ENCODE results near the gene CLK3. TPM values are rescaled to one million over a fixed set of nuclear protein-coding genes. Genes with fewer than 3 reads are reported as not detected.

CLK3 gene
- total and polyA plus RNA-seq, 10 of the 15 experiments (the other 5 are each of a cell fraction or from before 2014, with no cell fraction given): 3.3 to 169 (median 66.2) TPM

DNA sequence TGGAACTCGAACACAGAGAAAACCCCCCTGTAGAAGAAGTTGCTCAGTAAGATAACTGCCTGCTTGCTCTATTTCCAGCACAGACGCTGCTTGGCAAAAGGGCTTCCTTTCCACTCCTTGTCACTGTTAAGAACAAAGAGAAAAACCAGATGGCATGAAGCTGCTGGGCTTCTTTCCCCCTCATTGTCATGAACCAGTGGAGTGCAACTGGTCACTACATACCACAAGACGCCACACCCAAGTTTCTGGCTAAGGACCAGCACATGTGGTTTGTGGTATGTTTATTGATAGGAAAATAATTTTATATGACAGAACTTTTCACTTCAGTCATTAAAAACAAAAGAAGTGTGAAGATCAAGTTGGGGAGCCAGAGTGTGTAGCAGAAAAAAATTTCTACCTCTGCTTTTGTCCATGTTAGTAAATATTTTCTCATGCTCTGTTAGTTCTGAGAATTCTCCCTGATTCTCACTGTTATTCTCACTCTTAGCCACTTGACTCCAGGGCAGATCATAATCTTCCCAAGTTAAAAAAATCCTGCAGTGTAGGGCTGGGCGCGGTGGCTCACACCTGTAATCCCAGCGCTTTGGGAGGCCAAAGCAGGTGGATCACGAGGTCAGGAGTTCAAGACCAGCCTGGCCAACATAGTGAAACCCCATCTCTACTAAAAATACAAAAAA is 37.9 kb downstream of the CLK3 start:
- Histone ChIP-seq H3K27me3 (replicated peaks in 1 of 2; ENCODE audit: control insufficient read depth in 2 of 2, insufficient read depth in 2 of 2, low read length in 1 of 2) (no peaks in the 10 kb centered on the region), H3K9ac (ENCODE audit: control insufficient read depth, insufficient read depth, low read length) (no peak overlapping the region; the same call in 1 of the 2 replicates), H3K4me2 (ENCODE audit: control insufficient read depth, insufficient read depth) (no peak overlapping the region), H3K4me1 (ENCODE audit: control insufficient read depth, insufficient read depth, low read length) (peaks cover 9% of the 10 kb centered on the region; the same call in 1 of the 2 replicates), H2AFZ (ENCODE audit: control insufficient read depth, low read depth, low read length) (no peak overlapping the region), H4K20me1 (ENCODE audit: control insufficient read depth, insufficient read depth) (no peaks in the 10 kb centered on the region), H3K79me2 (ENCODE audit: control insufficient read depth, insufficient read depth, low read length) (no peaks in the 10 kb centered on the region; the same call in 1 of the 2 replicates), H3K4me3 (no peak overlapping the region), H3K36me3 (ENCODE audit: control insufficient read depth in 2 of 2, insufficient read depth in 2 of 2, low read length in 1 of 2) (no peaks in the 10 kb centered on the region; a peak in 2 of 4 replicates), H3K27ac (ENCODE audit: control insufficient read depth, insufficient read depth) (no peak overlapping the region), H3K9me3 (replicated peaks; ENCODE audit: control insufficient read depth, insufficient read depth, low read length) (no peaks in the 10 kb centered on the region)
- no peak for FAIRE-seq
- ChIA-PET CTCF (interaction anchor here (1.2 to 1.4 kb wide), 2 partner anchors 9 to 117 kb away, joined by 3 read pairs; no protein-coding TSS in a partner anchor), SMC1A (ENCODE audit: uncharacterized antibody, unreplicated experiment) (interaction anchor here (0.7 to 1.4 kb wide), 2 partner anchors 18 to 48 kb away, joined by 3 to 9 read pairs; no protein-coding TSS in a partner anchor), POLR2A (interaction anchor here (0.7 kb wide), 1 partner anchor 253 kb away, joined by 4 read pairs; the partner anchor contains the start of gene FAM219B), RAD21 (ENCODE audit: unreplicated experiment) (interaction anchor here (1.3 kb wide), 1 partner anchor 116 kb away, joined by 5 read pairs; no protein-coding TSS in a partner anchor)
- BruUV-seq (replicated peaks): no TSS peak
- 74% methylated on average over 7 of the region's 7 CpGs for WGBS (ENCODE audit: insufficient coverage, insufficient replicate concordance, low lambda C conversion rate, missing lambda C conversion rate)
- TF ChIP-seq, protein P1, sequence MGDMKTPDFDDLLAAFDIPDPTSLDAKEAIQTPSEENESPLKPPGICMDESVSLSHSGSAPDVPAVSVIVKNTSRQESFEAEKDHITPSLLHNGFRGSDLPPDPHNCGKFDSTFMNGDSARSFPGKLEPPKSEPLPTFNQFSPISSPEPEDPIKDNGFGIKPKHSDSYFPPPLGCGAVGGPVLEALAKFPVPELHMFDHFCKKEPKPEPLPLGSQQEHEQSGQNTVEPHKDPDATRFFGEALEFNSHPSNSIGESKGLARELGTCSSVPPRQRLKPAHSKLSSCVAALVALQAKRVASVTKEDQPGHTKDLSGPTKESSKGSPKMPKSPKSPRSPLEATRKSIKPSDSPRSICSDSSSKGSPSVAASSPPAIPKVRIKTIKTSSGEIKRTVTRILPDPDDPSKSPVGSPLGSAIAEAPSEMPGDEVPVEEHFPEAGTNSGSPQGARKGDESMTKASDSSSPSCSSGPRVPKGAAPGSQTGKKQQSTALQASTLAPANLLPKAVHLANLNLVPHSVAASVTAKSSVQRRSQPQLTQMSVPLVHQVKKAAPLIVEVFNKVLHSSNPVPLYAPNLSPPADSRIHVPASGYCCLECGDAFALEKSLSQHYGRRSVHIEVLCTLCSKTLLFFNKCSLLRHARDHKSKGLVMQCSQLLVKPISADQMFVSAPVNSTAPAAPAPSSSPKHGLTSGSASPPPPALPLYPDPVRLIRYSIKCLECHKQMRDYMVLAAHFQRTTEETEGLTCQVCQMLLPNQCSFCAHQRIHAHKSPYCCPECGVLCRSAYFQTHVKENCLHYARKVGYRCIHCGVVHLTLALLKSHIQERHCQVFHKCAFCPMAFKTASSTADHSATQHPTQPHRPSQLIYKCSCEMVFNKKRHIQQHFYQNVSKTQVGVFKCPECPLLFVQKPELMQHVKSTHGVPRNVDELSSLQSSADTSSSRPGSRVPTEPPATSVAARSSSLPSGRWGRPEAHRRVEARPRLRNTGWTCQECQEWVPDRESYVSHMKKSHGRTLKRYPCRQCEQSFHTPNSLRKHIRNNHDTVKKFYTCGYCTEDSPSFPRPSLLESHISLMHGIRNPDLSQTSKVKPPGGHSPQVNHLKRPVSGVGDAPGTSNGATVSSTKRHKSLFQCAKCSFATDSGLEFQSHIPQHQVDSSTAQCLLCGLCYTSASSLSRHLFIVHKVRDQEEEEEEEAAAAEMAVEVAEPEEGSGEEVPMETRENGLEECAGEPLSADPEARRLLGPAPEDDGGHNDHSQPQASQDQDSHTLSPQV (IDR thresholded peaks at IDR 0.05): no peak
- TF ChIP-seq RUNX3 (IDR thresholded peaks at IDR 0.05; ENCODE audit: low read length) (peak; percentile 56), ZBTB33 (IDR thresholded peaks at IDR 0.05) (no peak), ASH2L (IDR thresholded peaks at IDR 0.05; ENCODE audit: borderline replicate concordance, low read depth) (no peak), SUPT20H (IDR thresholded peaks at IDR 0.05; ENCODE audit: borderline replicate concordance, control insufficient read depth, low read depth, low read length) (no peak), TCF12 (IDR thresholded peaks at IDR 0.05; ENCODE audit: low read depth, low read length) (0 out of 2 replicates have a peak, but pooled peaks have one; percentile 20)
- no peak for DNase-seq (ENCODE audit: low read depth, low spot score)
- ATAC-seq: peak; percentile 78
- intact Hi-C loops (cut with micrococcal nuclease; ENCODE audit: unreplicated experiment) (no loop called here), in situ Hi-C loops (cut with MboI) (no loop called here)
